Adrenal gland (tissue), 12 donors: ENCODE data around the gene DPEP1. TPM values are rescaled to one million over a fixed set of nuclear protein-coding genes. Genes with fewer than 3 reads are reported as not detected.

Experiments
- DNase-seq, 7 donors: peaks; one replicate each; pipeline ENCODE4 v3.0.0-alpha.2; 2019 to 2020
- H3K27ac ChIP-seq, 5 donors: fragments of 200-600 bp; sonication (generic) in 4 of 5; 1 replicate in 3 of 5; 2 replicates in 2 of 5; pipeline versions ENCODE4 v1.5.1 to v1.8.0; 2016 to 2020; ENCODE audit warnings: mild to moderate bottlenecking in 1 of 5
- H3K27me3 ChIP-seq: fragments of 200-600 bp; 2 replicates; pipeline ENCODE4 v1.8.0; 2021
- H3K36me3 ChIP-seq, 2 donors: fragments of 200-600 bp; replicated peaks in 1 of 2; 1 replicate in 1 of 2; 2 replicates in 1 of 2; pipeline versions ENCODE4 v1.5.1 to v1.8.0; 2018 to 2022
- H3K4me1 ChIP-seq, 2 donors: fragments of 200-600 bp; replicated peaks in 1 of 2; 1 replicate in 1 of 2; 2 replicates in 1 of 2; pipeline versions ENCODE4 v1.5.1 to v1.8.0; 2018 to 2021
- H3K4me3 ChIP-seq, 4 donors: fragments of 200-600 bp; sonication (generic) in 3 of 4; one replicate each; pipeline ENCODE4 v1.5.1; 2016 to 2018
- H3K9me3 ChIP-seq, 3 donors: fragments of 200-600 bp; sonication (generic) in 1 of 3; replicated peaks in 1 of 3; 1 replicate in 2 of 3; 2 replicates in 1 of 3; pipeline versions ENCODE4 v1.5.1 to v1.8.0; 2016 to 2021
- CTCF ChIP-seq, 6 experiments: fragments of 450-650 bp in 4 of 6; fragments of 200-600 bp in 2 of 6; sonication (generic) in 1 of 6; IDR thresholded peaks; 1 replicate in 5 of 6; 2 replicates in 1 of 6; pipeline versions ENCODE4 v1.5.1 to v1.8.0; 2016 to 2021; ENCODE audit warnings: antibody characterized with exemption in 6 of 6, mild to moderate bottlenecking in 2 of 6, moderate library complexity in 1 of 6
- POLR2A ChIP-seq, 2 donors: fragments of 450-650 bp; IDR thresholded peaks; one replicate each; pipeline ENCODE4 v1.6.1; 2017; ENCODE audit warnings: antibody characterized with exemption in 2 of 2, mild to moderate bottlenecking in 2 of 2, moderate library complexity in 1 of 2
- WGBS, 4 donors: extraction: QIAGEN DNeasy Blood & Tissue Kit in 2 of 4; methylation state at CpG; one replicate each; pipeline versions ENCODE4 v1.1.5 to v1.1.7; 2013 to 2017; 5-methylcytosine and 5-hydroxymethylcytosine counted together
- intact Hi-C, 2 donors: fragments of 100-400 bp; cut with DNase I; formaldehyde crosslinking; loops; one replicate each; pipeline versions ENCODE4 v1.14.1 to v1.15.0; 2022 to 2023
- polyA plus RNA-seq, 3 donors: library from polyadenylated mRNA; stranded (reverse); fragments of 200-250 nt in 2 of 3; fragments of 350-450 nt in 1 of 3; fragmentation: Illumina TruSeq in 1 of 3; extraction: RNeasy Lipid Tissue Mini Kit (QIAGEN cat#74804) in 1 of 3; gene quantifications; one replicate each; pipeline ENCODE4 v1.2.3, GENCODE V29; 2013 to 2014
- total RNA-seq, 9 donors: library from RNA; depleted of rRNA in 4 of 9; stranded (reverse); fragments of >200 nt in 4 of 9; fragments of 120-200 nt in 1 of 9; fragmentation: NEBNext Ultra II Directional in 1 of 9; extraction: Animal tissue kit (Norgen Biotek cat#: 25700) in 1 of 9; gene quantifications; one replicate each; pipeline versions ENCODE4 v1.1.0 to v1.2.4, GENCODE V29; 2013 to 2023
- donor health status: healthy with polysubstance abuse.
- donor health status: Bipolar disorder and iron deficiency.
- donor health status: DM: yes; HTN: yes; CAD: no.
- donor health status: DM: no; HTN: no; CAD: no.
- donor health status: DM: no; HTN: no; CAD: no.
- donor health status: DM: yes; HTN: yes; CAD: no.

Gene DPEP1
- total and polyA plus RNA-seq, 12 donors, result 0.44 to 27.3 (median 4.5) TPM

GRCh38 chr16:89588413-89589109 is 24.9 kb upstream of the DPEP1 start:
- Histone ChIP-seq H3K4me3 (no peak overlapping the region), H3K27ac (no peak overlapping the region), H3K36me3 (no peaks in the 10 kb centered on the region), H3K9me3 (no peaks in the 10 kb centered on the region), H3K4me1 (no peaks in the 10 kb centered on the region), H3K27me3 (no peaks in the 10 kb centered on the region)
- intact Hi-C loops, result no loop called here
- 89 to 96% (median 92%) methylated on average over 9 to 26 of the region's 26 CpGs for WGBS, 4 donors
- TF ChIP-seq CTCF (IDR thresholded peaks at IDR 0.05) (no peak), POLR2A (IDR thresholded peaks at IDR 0.05) (no peak)
- DNase-seq, result no peak

DNA sequence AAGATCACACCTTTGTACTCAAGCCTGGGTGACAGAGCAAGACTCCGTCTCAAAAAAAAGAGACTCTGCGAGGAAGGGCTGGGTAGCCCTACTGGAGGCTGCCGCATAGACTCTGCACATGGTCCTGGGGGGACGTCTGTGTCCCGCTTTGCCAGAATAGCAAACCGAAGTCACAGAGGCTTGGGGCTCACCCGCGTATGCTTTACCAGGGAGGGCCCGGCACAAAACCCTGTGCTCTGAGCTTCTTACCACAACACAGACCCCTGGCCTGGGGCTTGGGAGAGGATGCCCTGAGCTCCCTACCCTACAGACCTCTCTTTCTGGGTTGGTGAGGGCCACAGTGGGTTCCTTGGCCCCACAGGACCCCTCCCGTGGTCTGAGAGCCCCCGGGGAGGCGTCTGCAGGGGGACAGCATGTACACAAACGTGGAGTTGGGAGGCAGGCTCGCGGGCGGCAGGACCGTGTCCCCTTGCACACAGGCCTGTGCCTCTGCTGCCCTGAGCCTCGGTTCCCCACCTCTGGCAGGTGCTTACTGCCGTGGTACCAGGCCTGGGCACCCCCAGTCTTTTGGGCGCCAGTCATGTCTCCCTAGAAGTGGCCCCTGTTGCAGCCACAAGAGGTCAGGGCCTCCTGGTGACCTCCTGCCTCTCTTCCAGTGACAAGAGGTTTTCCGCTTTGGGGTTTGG is 24.1 kb upstream of the DPEP1 start:
- WGBS, 4 donors, result 88 to 96% (median 91%) methylated on average over 10 to 21 of the region's 21 CpGs
- Histone ChIP-seq H3K36me3 (no peaks in the 10 kb centered on the region), H3K4me3 (no peak overlapping the region), H3K27ac (no peak overlapping the region), H3K4me1 (no peaks in the 10 kb centered on the region), H3K9me3 (no peaks in the 10 kb centered on the region), H3K27me3 (no peaks in the 10 kb centered on the region)
- intact Hi-C loops, result no loop called here
- TF ChIP-seq CTCF (IDR thresholded peaks at IDR 0.05) (no peak), POLR2A (IDR thresholded peaks at IDR 0.05) (no peak)
- no peak for DNase-seq

DNA sequence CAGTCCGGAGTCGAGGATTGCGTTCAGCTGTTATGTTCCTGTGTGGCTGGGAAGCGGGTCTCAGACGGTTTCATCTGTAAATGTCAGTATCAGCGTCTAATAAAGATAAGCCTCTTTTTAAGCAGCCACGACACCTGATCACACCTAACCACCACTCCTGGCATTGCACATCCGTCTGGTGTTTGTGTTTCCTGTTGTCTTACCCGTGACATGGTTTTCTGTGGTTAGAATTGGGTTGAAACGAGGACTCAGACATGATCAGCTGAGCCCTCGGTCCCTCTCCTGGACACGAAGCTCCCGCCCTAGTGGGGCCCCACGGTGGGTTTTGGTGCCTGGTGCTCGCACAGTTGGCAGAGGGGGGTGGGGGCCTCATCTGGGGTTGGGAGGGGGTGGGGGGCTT is 19.6 kb upstream of the DPEP1 start:
- WGBS, 4 donors, result 78 to 85% (median 82%) methylated on average over 9 to 15 of the region's 15 CpGs
- TF ChIP-seq CTCF (IDR thresholded peaks at IDR 0.05) (no peak), POLR2A (IDR thresholded peaks at IDR 0.05) (no peak)
- H3K36me3 ChIP-seq, result no peaks in the 10 kb centered on the region
- H3K27ac ChIP-seq, result no peak overlapping the region
- no peak for DNase-seq
- intact Hi-C loops, result no loop called here
- H3K9me3 ChIP-seq, result no peaks in the 10 kb centered on the region
- no peaks in the 10 kb centered on the region for H3K4me1 ChIP-seq
- no peaks in the 10 kb centered on the region for H3K27me3 ChIP-seq
- no peak overlapping the region for H3K4me3 ChIP-seq

GRCh38 chr16:89595330-89596060 is 17.9 kb upstream of the DPEP1 start:
- intact Hi-C loops, result no loop called here
- no peak for DNase-seq
- Histone ChIP-seq H3K4me3 (no peak overlapping the region), H3K27me3 (no peaks in the 10 kb centered on the region), H3K27ac (no peak overlapping the region), H3K9me3 (no peaks in the 10 kb centered on the region), H3K36me3 (no peaks in the 10 kb centered on the region), H3K4me1 (no peaks in the 10 kb centered on the region)
- TF ChIP-seq POLR2A (IDR thresholded peaks at IDR 0.05) (no peak), CTCF (IDR thresholded peaks at IDR 0.05) (no peak)
- 92 to 94% (median 93%) methylated on average over 32 to 47 of the region's 47 CpGs for WGBS, 4 donors
